ENCODE results near the gene GEN1. TPM values are rescaled to one million over a fixed set of nuclear protein-coding genes. Genes with fewer than 3 reads are reported as not detected.

GEN1 gene
- total and polyA plus RNA-seq, 10 of the 15 experiments (the other 5 are each of a cell fraction or from before 2014, with no cell fraction given) = 6.0 to 49.6 (median 36.0) TPM

DNA sequence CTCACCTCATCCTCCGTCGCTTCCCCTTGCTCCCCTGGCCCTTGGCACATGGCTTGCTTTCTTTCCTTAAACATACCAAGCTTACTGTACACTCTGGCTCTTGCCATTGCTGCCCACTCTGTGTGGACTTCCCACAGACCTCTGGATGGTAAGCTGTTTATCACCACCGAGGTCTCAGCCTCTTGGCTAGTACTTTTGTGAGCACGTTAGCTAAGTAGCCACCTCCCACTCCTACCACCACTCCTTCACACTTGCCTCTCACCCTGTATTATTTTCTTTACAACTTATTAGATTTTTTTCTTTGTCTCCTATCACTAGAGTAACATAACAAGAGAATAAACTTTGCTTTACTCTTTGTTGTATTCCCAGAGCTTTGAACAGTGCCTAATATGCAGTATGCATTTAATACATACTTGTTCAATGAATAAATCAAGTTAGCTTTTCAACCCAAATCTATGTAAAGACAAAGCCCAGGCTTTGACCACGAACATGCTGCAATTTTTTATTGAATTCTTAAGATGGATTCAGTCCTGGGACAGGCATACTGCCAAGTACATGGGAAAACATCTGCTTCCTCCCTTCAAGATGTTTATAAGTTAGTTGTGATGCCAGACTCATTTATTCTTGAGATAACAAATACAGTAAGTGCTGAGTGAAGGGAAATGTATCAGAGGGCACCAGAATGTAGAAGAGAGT, 37.3 kb downstream of the GEN1 start:
- no peaks in the 10 kb centered on the region for H3K79me2 ChIP-seq (ENCODE audit: control insufficient read depth, insufficient read depth, low read length)
- RAD21 ChIA-PET (ENCODE audit: unreplicated experiment) = no interaction called here
- SMC1A ChIA-PET (ENCODE audit: uncharacterized antibody, unreplicated experiment) = interaction anchor here (0.7 to 1.8 kb wide), 5 partner anchors 15 to 72 kb away, joined by 3 to 7 read pairs (median 3); no protein-coding TSS in a partner anchor
- intact Hi-C loops (cut with micrococcal nuclease; ENCODE audit: unreplicated experiment) = no loop called here
- CTCF ChIA-PET = interaction anchor here (0.7 to 1.3 kb wide), 4 partner anchors 9 to 77 kb away, joined by 3 to 5 read pairs (median 3); no protein-coding TSS in a partner anchor
- H3K4me2 ChIP-seq (ENCODE audit: control insufficient read depth, insufficient read depth) = no peak overlapping the region
- in situ Hi-C loops (cut with MboI) = no loop called here
- H3K36me3 ChIP-seq (ENCODE audit: control insufficient read depth in 2 of 2, insufficient read depth in 2 of 2, low read length in 1 of 2) = no peaks in the 10 kb centered on the region
- no peaks in the 10 kb centered on the region for H3K27me3 ChIP-seq (replicated peaks in 1 of 2; ENCODE audit: control insufficient read depth in 2 of 2, insufficient read depth in 2 of 2, low read length in 1 of 2)
- no peaks in the 10 kb centered on the region for H3K4me1 ChIP-seq (ENCODE audit: control insufficient read depth, insufficient read depth, low read length)
- BruUV-seq (replicated peaks) = no TSS peak
- no peak for FAIRE-seq
- no peak overlapping the region for H3K4me3 ChIP-seq
- no peaks in the 10 kb centered on the region for H4K20me1 ChIP-seq (ENCODE audit: control insufficient read depth, insufficient read depth)
- no peak for DNase-seq (ENCODE audit: low read depth, low spot score)
- no peak for TF ChIP-seq RAD51 (IDR thresholded peaks at IDR 0.05)
- TF ChIP-seq, protein P1, sequence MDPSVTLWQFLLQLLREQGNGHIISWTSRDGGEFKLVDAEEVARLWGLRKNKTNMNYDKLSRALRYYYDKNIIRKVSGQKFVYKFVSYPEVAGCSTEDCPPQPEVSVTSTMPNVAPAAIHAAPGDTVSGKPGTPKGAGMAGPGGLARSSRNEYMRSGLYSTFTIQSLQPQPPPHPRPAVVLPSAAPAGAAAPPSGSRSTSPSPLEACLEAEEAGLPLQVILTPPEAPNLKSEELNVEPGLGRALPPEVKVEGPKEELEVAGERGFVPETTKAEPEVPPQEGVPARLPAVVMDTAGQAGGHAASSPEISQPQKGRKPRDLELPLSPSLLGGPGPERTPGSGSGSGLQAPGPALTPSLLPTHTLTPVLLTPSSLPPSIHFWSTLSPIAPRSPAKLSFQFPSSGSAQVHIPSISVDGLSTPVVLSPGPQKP (IDR thresholded peaks at IDR 0.05; ENCODE audit: low read depth, low read length) = no peak
- no peak for TF ChIP-seq YBX1 (IDR thresholded peaks at IDR 0.05)
- no peak for TF ChIP-seq FOS (IDR thresholded peaks at IDR 0.05; ENCODE audit: borderline replicate concordance, extremely low read depth, insufficient read length)
- no peak for TF ChIP-seq BACH1 (IDR thresholded peaks at IDR 0.05; ENCODE audit: borderline replicate concordance)
- TF ChIP-seq, protein P2, sequence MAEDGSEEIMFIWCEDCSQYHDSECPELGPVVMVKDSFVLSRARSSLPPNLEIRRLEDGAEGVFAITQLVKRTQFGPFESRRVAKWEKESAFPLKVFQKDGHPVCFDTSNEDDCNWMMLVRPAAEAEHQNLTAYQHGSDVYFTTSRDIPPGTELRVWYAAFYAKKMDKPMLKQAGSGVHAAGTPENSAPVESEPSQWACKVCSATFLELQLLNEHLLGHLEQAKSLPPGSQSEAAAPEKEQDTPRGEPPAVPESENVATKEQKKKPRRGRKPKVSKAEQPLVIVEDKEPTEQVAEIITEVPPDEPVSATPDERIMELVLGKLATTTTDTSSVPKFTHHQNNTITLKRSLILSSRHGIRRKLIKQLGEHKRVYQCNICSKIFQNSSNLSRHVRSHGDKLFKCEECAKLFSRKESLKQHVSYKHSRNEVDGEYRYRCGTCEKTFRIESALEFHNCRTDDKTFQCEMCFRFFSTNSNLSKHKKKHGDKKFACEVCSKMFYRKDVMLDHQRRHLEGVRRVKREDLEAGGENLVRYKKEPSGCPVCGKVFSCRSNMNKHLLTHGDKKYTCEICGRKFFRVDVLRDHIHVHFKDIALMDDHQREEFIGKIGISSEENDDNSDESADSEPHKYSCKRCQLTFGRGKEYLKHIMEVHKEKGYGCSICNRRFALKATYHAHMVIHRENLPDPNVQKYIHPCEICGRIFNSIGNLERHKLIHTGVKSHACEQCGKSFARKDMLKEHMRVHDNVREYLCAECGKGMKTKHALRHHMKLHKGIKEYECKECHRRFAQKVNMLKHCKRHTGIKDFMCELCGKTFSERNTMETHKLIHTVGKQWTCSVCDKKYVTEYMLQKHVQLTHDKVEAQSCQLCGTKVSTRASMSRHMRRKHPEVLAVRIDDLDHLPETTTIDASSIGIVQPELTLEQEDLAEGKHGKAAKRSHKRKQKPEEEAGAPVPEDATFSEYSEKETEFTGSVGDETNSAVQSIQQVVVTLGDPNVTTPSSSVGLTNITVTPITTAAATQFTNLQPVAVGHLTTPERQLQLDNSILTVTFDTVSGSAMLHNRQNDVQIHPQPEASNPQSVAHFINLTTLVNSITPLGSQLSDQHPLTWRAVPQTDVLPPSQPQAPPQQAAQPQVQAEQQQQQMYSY (CRISPR knock-in tag; IDR thresholded peaks at IDR 0.05) = no peak
- no peak for TF ChIP-seq ZNF207 (IDR thresholded peaks at IDR 0.05; ENCODE audit: borderline replicate concordance)
- TF ChIP-seq, protein P3, sequence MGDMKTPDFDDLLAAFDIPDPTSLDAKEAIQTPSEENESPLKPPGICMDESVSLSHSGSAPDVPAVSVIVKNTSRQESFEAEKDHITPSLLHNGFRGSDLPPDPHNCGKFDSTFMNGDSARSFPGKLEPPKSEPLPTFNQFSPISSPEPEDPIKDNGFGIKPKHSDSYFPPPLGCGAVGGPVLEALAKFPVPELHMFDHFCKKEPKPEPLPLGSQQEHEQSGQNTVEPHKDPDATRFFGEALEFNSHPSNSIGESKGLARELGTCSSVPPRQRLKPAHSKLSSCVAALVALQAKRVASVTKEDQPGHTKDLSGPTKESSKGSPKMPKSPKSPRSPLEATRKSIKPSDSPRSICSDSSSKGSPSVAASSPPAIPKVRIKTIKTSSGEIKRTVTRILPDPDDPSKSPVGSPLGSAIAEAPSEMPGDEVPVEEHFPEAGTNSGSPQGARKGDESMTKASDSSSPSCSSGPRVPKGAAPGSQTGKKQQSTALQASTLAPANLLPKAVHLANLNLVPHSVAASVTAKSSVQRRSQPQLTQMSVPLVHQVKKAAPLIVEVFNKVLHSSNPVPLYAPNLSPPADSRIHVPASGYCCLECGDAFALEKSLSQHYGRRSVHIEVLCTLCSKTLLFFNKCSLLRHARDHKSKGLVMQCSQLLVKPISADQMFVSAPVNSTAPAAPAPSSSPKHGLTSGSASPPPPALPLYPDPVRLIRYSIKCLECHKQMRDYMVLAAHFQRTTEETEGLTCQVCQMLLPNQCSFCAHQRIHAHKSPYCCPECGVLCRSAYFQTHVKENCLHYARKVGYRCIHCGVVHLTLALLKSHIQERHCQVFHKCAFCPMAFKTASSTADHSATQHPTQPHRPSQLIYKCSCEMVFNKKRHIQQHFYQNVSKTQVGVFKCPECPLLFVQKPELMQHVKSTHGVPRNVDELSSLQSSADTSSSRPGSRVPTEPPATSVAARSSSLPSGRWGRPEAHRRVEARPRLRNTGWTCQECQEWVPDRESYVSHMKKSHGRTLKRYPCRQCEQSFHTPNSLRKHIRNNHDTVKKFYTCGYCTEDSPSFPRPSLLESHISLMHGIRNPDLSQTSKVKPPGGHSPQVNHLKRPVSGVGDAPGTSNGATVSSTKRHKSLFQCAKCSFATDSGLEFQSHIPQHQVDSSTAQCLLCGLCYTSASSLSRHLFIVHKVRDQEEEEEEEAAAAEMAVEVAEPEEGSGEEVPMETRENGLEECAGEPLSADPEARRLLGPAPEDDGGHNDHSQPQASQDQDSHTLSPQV (IDR thresholded peaks at IDR 0.05) = no peak
- TF ChIP-seq STAT1 (conservative IDR thresholded peaks at IDR 0.05) = no peak
- TF ChIP-seq CEBPB (IDR thresholded peaks at IDR 0.05; ENCODE audit: borderline replicate concordance in 1 of 2, low read depth in 2 of 2, low read length in 2 of 2) = no peak
- TF ChIP-seq PAX5 (IDR thresholded peaks at IDR 0.05; ENCODE audit: borderline replicate concordance, low read depth, low read length) = no peak
- TF ChIP-seq NR2C1 (IDR thresholded peaks at IDR 0.05) = no peak
- TF ChIP-seq, protein P4, sequence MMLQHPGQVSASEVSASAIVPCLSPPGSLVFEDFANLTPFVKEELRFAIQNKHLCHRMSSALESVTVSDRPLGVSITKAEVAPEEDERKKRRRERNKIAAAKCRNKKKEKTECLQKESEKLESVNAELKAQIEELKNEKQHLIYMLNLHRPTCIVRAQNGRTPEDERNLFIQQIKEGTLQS (IDR thresholded peaks at IDR 0.05; ENCODE audit: borderline replicate concordance, extremely low read depth, low read depth, low read length) = no peak
- no peak overlapping the region for H2AFZ ChIP-seq (ENCODE audit: control insufficient read depth, low read depth, low read length)
- H3K9ac ChIP-seq (ENCODE audit: control insufficient read depth, insufficient read depth, low read length) = no peak overlapping the region
- WGBS (ENCODE audit: insufficient coverage, insufficient replicate concordance, low lambda C conversion rate, missing lambda C conversion rate) = 72% methylated on average over 5 of the region's 5 CpGs
- H3K27ac ChIP-seq (ENCODE audit: control insufficient read depth, insufficient read depth) = no peak overlapping the region
- POLR2A ChIA-PET = no interaction called here
- ATAC-seq = no peak
- H3K9me3 ChIP-seq (replicated peaks; ENCODE audit: control insufficient read depth, insufficient read depth, low read length) = no peaks in the 10 kb centered on the region
